HepG2 (cell line): ENCODE data around the gene PDYN. TPM values are rescaled to one million over a fixed set of nuclear protein-coding genes. Genes with fewer than 3 reads are reported as not detected.

Experiments used
- BCL3 ChIP-seq: sonication (generic); formaldehyde crosslinking; IDR thresholded peaks from 2 replicates; pipeline ENCODE4 v1.5.1; 2020; ENCODE audit warnings: mild to moderate bottlenecking, missing genetic modification reagents, moderate library complexity
- CBFB ChIP-seq: sonication (generic); formaldehyde crosslinking; IDR thresholded peaks from 2 replicates; pipeline ENCODE4 v1.4.0; 2020; ENCODE audit warnings: missing genetic modification reagents
- CC2D1A ChIP-seq: sonication (generic); formaldehyde crosslinking; IDR thresholded peaks from 2 replicates; pipeline ENCODE4 v1.8.1; 2023; ENCODE audit warnings: mild to moderate bottlenecking, missing genetic modification reagents
- DNMT1 ChIP-seq: sonication (generic); formaldehyde crosslinking; IDR thresholded peaks from 2 replicates; pipeline ENCODE4 v1.5.1; 2020; ENCODE audit warnings: mild to moderate bottlenecking, missing genetic modification reagents
- DZIP1 ChIP-seq: sonication (generic); formaldehyde crosslinking; IDR thresholded peaks from 2 replicates; pipeline ENCODE4 v1.5.0; 2020; ENCODE audit warnings: mild to moderate bottlenecking, missing genetic modification reagents
- HDAC2 ChIP-seq: sonication (generic); formaldehyde crosslinking; IDR thresholded peaks from 2 replicates; pipeline ENCODE4 v1.4.0; 2020; ENCODE audit warnings: missing genetic modification reagents
- HNF1A ChIP-seq, 2 experiments: sonication (generic) in 1 of 2; formaldehyde crosslinking in 1 of 2; IDR thresholded peaks; 2 replicates each; pipeline versions ENCODE4 v1.4.0 to v1.6.1; 2016 to 2020; ENCODE audit warnings: borderline replicate concordance in 1 of 2, low read depth in 1 of 2, mild to moderate bottlenecking in 1 of 2, missing genetic modification reagents in 1 of 2
- HOXA3 ChIP-seq: sonication (generic); formaldehyde crosslinking; IDR thresholded peaks from 2 replicates; pipeline ENCODE4 v1.5.0; 2020; ENCODE audit warnings: missing genetic modification reagents
- IKZF4 ChIP-seq: sonication (generic); formaldehyde crosslinking; IDR thresholded peaks from 2 replicates; pipeline ENCODE4 v1.5.1; 2020; ENCODE audit warnings: borderline replicate concordance, mild to moderate bottlenecking, low read depth, missing genetic modification reagents; ENCODE audit errors: not compliant biosample characterization
- KDM5B ChIP-seq: sonication (generic); formaldehyde crosslinking; IDR thresholded peaks from 2 replicates; pipeline ENCODE4 v1.4.0; 2020; ENCODE audit warnings: missing genetic modification reagents, mild to moderate bottlenecking, borderline replicate concordance
- MEIS2 ChIP-seq: sonication (generic); formaldehyde crosslinking; IDR thresholded peaks from 2 replicates; pipeline ENCODE4 v1.9.0; 2021; ENCODE audit warnings: mild to moderate bottlenecking, missing genetic modification reagents
- NR2F2 ChIP-seq: IDR thresholded peaks from 2 replicates; pipeline ENCODE4 v1.6.1; 2012; ENCODE audit warnings: low read depth, inconsistent platforms, borderline replicate concordance
- SMAD3 ChIP-seq: sonication (generic); formaldehyde crosslinking; IDR thresholded peaks from 2 replicates; pipeline ENCODE4 v1.4.0; 2020; ENCODE audit warnings: missing genetic modification reagents
- TFE3 ChIP-seq: IDR thresholded peaks from 2 replicates; pipeline ENCODE4 v1.6.1; 2016
- ZFP36L2 ChIP-seq: sonication (generic); formaldehyde crosslinking; IDR thresholded peaks from 2 replicates; pipeline ENCODE4 v1.4.0; 2020; ENCODE audit warnings: missing genetic modification reagents
- ZFYVE20 ChIP-seq: sonication (generic); formaldehyde crosslinking; IDR thresholded peaks from 2 replicates; pipeline ENCODE4 v1.8.0; 2023; ENCODE audit warnings: low read depth, mild to moderate bottlenecking, moderate library complexity, missing genetic modification reagents, borderline replicate concordance
- ZNF160 ChIP-seq: sonication (generic); formaldehyde crosslinking; IDR thresholded peaks from 2 replicates; pipeline ENCODE4 v1.8.0; 2022; ENCODE audit warnings: mild to moderate bottlenecking, inconsistent platforms, missing genetic modification reagents
- ZNF264 ChIP-seq: sonication (generic); formaldehyde crosslinking; IDR thresholded peaks from 2 replicates; pipeline ENCODE4 v1.4.0; 2020; ENCODE audit warnings: missing genetic modification reagents
- polyA plus RNA-seq, 8 experiments: library from polyadenylated mRNA; depleted of rRNA in 3 of 8; stranded (reverse) in 7 of 8; unstranded in 1 of 8; fragments of >200 nt; fragmentation: Illumina TruSeq in 4 of 8; extraction: Trizol in 4 of 8; gene quantifications; 2 replicates each; pipeline versions ENCODE4 v1.2.1 to v1.2.3, GENCODE V29; 2011 to 2016; ENCODE audit warnings: low read depth in 4 of 8, missing spikeins in 1 of 8, mixed read lengths in 1 of 8; ENCODE audit not compliant: insufficient read depth in 1 of 8
- total RNA-seq, 5 experiments: library from RNA; depleted of rRNA; stranded (reverse); fragments of >200 nt; fragmentation: Illumina TruSeq; extraction: Trizol; gene quantifications; 2 replicates each; pipeline ENCODE4 v1.2.3, GENCODE V29; 2016; ENCODE audit warnings: low read depth in 1 of 5

Gene PDYN
- total and polyA plus RNA-seq, 2 of the 13 experiments (the other 11 are each of a cell fraction or from before 2014, with no cell fraction given): not detected

GRCh38 chr20:1965520-1966351, 28.1 kb downstream of the PDYN start (continued):
- TF ChIP-seq HNF1A (IDR thresholded peaks at IDR 0.05; ENCODE audit: low read depth) (no peak), HNF1A (CRISPR knock-in tag; IDR thresholded peaks at IDR 0.05; ENCODE audit: borderline replicate concordance) (0 out of 2 replicates have a peak, but pooled peaks have one; percentile 33), TFE3 (CRISPR knock-in tag) (0 out of 2 replicates have a peak, but pooled peaks have one; percentile 37), NR2F2 (no peak), MEIS2 (CRISPR knock-in tag) (0 out of 2 replicates have a peak, but pooled peaks have one; percentile 49), BCL3 (CRISPR knock-in tag) (no peak), KDM5B (CRISPR knock-in tag) (no peak), CC2D1A (CRISPR knock-in tag) (no peak), ZFYVE20 (no peak), IKZF4 (CRISPR knock-in tag) (no peak), DNMT1 (CRISPR knock-in tag) (no peak), HOXA3 (CRISPR knock-in tag) (no peak), ZNF264 (CRISPR knock-in tag) (no peak), HDAC2 (CRISPR knock-in tag) (no peak), ZNF160 (CRISPR knock-in tag) (no peak), SMAD3 (CRISPR knock-in tag) (peak; percentile 66), ZFP36L2 (CRISPR knock-in tag) (peak; percentile 83; the same call in 1 of the 2 replicates), CBFB (CRISPR knock-in tag) (peak; percentile 78; the same call in 1 of the 2 replicates), DZIP1 (CRISPR knock-in tag) (0 out of 2 replicates have a peak, but pooled peaks have one; percentile 55)
